Vagina (tissue), 2 donors: ENCODE results near the gene KIAA0232. TPM values are rescaled to one million over a fixed set of nuclear protein-coding genes. Genes with fewer than 3 reads are reported as not detected.
A peak's percentile ranks its signal among the peaks of the same experiment; 100 is the strongest.

Experiments used
- DNase-seq, 2 donors: peaks; one replicate each; pipeline ENCODE4 v3.0.0-alpha.2; 2017; ENCODE audit errors: extremely low spot score in 2 of 2
- H3K27ac ChIP-seq: fragments of 200-600 bp; sonication (generic); one replicate; pipeline ENCODE4 v1.5.1; 2019
- H3K27me3 ChIP-seq: fragments of 200-600 bp; sonication (generic); one replicate; pipeline ENCODE4 v1.5.1; 2019
- H3K36me3 ChIP-seq, 2 donors: fragments of 200-600 bp; sonication (generic); one replicate each; pipeline ENCODE4 v1.5.1; 2017 to 2019
- H3K4me1 ChIP-seq: fragments of 200-600 bp; sonication (generic); one replicate; pipeline ENCODE4 v1.5.1; 2019
- H3K4me3 ChIP-seq, 2 donors: fragments of 200-600 bp; sonication (generic); 1 replicate in 1 of 2; 2 replicates in 1 of 2; pipeline ENCODE4 v1.5.1; 2016 to 2019
- H3K9me3 ChIP-seq: fragments of 200-600 bp; sonication (generic); one replicate; pipeline ENCODE4 v1.5.1; 2019
- POLR2A ChIP-seq, 2 donors: fragments of 450-650 bp; IDR thresholded peaks; one replicate each; pipeline ENCODE4 v1.6.1; 2017; ENCODE audit warnings: antibody characterized with exemption in 2 of 2, mild to moderate bottlenecking in 2 of 2, moderate library complexity in 2 of 2
- POLR2AphosphoS5 ChIP-seq, 2 donors: sonication (generic); formaldehyde crosslinking; IDR thresholded peaks; one replicate each; pipeline ENCODE4 v1.9.0; 2017; ENCODE audit warnings: antibody characterized with exemption in 2 of 2, mild to moderate bottlenecking in 2 of 2, low read depth in 1 of 2; ENCODE audit not compliant: insufficient read depth in 1 of 2
- intact Hi-C: fragments of 100-400 bp; cut with DNase I; formaldehyde crosslinking; loops from one replicate; pipeline ENCODE4 v1.15.1; 2023
- total RNA-seq: library from RNA; depleted of rRNA; stranded (reverse); fragments of >200 nt; gene quantifications from one replicate; pipeline ENCODE4 v1.2.3, GENCODE V29; 2016
- TF ChIP-seq, protein P1 (sequence below), 3 experiments: fragments of 450-650 bp in 2 of 3; fragments of 200-600 bp in 1 of 3; sonication (generic) in 1 of 3; IDR thresholded peaks; one replicate each; pipeline ENCODE4 v1.5.1; 2017 to 2019; ENCODE audit warnings: antibody characterized with exemption in 3 of 3, mild to moderate bottlenecking in 2 of 3, moderate library complexity in 2 of 3

KIAA0232 gene
- total RNA-seq, 1 donor from 2014 or later = 29.0 TPM

DNA sequence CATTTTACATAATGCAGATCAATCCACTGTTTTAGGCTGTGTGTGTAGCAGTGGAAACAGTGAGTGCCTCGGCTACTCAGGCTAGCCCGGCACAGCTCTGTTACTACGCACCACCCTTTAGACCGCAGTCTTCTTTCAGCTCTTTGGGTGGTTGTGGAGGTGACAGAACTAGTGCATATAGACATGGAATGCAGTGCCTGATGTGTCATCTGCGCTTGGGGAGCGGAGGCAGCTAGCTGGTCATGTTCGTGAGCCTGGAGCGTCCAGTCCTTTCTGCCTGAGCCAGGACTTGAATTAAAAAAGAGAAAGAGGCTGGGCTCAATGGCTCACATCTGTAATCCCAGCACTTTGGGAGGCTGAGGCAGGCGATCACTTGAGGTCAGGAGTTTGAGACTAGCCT lies 131.9 kb downstream of the KIAA0232 start:
- Histone ChIP-seq H3K9me3 (no peaks in the 10 kb centered on the region), H3K4me3 (no peak overlapping the region), H3K27ac (no peak overlapping the region), H3K4me1 (peaks cover 60% of the 10 kb centered on the region), H3K27me3 (no peaks in the 10 kb centered on the region), H3K36me3 (no peaks in the 10 kb centered on the region)
- TF ChIP-seq POLR2AphosphoS5 (IDR thresholded peaks at IDR 0.05; ENCODE audit: insufficient read depth in 1 of 2, low read depth in 1 of 2) = no peak
- TF ChIP-seq, protein P1, sequence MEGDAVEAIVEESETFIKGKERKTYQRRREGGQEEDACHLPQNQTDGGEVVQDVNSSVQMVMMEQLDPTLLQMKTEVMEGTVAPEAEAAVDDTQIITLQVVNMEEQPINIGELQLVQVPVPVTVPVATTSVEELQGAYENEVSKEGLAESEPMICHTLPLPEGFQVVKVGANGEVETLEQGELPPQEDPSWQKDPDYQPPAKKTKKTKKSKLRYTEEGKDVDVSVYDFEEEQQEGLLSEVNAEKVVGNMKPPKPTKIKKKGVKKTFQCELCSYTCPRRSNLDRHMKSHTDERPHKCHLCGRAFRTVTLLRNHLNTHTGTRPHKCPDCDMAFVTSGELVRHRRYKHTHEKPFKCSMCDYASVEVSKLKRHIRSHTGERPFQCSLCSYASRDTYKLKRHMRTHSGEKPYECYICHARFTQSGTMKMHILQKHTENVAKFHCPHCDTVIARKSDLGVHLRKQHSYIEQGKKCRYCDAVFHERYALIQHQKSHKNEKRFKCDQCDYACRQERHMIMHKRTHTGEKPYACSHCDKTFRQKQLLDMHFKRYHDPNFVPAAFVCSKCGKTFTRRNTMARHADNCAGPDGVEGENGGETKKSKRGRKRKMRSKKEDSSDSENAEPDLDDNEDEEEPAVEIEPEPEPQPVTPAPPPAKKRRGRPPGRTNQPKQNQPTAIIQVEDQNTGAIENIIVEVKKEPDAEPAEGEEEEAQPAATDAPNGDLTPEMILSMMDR (IDR thresholded peaks at IDR 0.05) = no peak
- no peak for TF ChIP-seq POLR2A (IDR thresholded peaks at IDR 0.05)
- intact Hi-C loops = loop anchor here (10.0 kb wide), 1 partner anchor 80 kb away; no protein-coding TSS in a partner anchor
- DNase-seq = no peak

DNA sequence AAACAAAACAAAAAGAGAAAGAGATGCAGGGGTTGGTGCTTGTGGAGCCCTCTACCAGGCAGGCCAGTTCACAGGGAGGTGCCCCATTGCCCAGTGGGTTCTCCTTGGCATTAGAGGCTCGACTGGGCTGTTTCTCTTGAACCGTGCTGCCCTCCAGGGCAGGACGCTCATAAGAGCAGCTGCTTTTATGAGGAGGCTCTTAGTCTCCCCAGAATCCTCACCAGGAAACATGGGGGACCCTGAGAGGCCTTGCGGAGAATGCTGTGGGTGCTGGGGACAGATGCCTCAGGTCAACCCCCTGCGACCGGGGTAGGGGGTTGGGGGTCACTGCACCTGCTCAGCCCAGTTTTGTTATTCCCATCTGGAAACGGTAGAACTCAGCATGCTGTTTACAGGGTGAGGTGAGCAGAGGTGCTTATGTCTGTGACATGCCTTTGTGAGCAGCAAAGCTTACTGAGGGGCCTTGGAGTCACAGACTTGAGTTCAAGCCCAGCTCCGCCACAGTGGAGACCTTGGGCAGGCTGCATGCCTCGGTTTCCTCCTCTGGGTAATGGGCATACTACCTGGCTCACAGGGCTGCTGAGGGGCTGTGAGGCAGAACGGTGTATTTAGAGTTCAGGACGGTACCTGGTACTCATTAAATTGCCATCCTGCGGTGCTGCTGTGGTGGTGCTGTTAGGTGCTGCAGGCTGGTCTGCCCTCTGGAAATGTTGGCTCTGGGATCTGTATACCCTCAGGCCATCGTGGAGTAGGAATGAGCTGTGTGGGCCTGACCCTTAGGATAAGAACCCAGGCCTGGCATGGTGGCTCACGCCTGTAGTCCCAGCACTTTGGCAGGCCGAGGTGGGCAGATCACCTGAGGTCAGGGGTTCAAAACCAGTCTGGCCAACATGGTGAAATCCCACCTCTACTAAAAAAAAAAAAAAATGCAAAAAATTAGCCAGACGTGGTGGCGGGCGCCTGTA lies 132.8 kb downstream of the KIAA0232 start:
- TF ChIP-seq, protein P1 (IDR thresholded peaks at IDR 0.05) = no peak
- Histone ChIP-seq H3K27ac (no peak overlapping the region), H3K36me3 (no peaks in the 10 kb centered on the region), H3K4me1 (peaks cover 57% of the 10 kb centered on the region), H3K4me3 (no peak overlapping the region), H3K9me3 (no peaks in the 10 kb centered on the region), H3K27me3 (no peaks in the 10 kb centered on the region)
- DNase-seq = no peak
- intact Hi-C loops = loop anchor here (10.0 kb wide), 1 partner anchor 79 kb away; no protein-coding TSS in a partner anchor

DNA sequence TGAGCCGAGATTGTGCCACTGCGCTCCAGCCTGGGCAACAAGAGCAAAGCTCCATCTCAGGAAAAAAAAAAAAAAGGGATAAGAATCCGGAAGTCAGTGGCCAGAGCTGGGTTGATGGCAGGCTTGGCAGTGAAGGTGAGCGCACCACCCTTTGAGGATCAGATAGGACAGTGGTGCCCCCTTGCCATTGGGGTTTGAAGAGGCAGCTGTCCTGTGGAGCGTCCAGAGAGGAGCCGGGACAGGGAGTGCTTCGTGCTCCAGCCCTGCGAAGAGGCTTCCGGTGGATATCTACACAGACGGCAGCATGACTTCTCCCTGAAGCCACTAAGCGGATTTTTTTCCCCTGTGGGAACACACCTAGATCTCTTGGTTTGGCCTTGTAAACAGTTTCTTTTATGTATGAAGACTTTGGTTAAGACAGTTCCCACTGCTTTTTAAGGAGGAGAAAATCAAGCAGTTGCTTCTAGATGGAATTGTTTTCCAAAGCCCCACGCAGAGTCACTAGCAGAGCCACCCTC lies 133.6 kb downstream of the KIAA0232 start:
- no peak overlapping the region for H3K27ac ChIP-seq
- no peaks in the 10 kb centered on the region for H3K9me3 ChIP-seq
- intact Hi-C loops = loop anchor here (10.0 kb wide), 1 partner anchor 79 kb away; no protein-coding TSS in a partner anchor
- no peak overlapping the region for H3K4me3 ChIP-seq
- TF ChIP-seq, protein P1 (IDR thresholded peaks at IDR 0.05) = no peak
- peaks cover 49% of the 10 kb centered on the region for H3K4me1 ChIP-seq
- no peaks in the 10 kb centered on the region for H3K36me3 ChIP-seq
- no peak for DNase-seq
- H3K27me3 ChIP-seq = no peaks in the 10 kb centered on the region

DNA sequence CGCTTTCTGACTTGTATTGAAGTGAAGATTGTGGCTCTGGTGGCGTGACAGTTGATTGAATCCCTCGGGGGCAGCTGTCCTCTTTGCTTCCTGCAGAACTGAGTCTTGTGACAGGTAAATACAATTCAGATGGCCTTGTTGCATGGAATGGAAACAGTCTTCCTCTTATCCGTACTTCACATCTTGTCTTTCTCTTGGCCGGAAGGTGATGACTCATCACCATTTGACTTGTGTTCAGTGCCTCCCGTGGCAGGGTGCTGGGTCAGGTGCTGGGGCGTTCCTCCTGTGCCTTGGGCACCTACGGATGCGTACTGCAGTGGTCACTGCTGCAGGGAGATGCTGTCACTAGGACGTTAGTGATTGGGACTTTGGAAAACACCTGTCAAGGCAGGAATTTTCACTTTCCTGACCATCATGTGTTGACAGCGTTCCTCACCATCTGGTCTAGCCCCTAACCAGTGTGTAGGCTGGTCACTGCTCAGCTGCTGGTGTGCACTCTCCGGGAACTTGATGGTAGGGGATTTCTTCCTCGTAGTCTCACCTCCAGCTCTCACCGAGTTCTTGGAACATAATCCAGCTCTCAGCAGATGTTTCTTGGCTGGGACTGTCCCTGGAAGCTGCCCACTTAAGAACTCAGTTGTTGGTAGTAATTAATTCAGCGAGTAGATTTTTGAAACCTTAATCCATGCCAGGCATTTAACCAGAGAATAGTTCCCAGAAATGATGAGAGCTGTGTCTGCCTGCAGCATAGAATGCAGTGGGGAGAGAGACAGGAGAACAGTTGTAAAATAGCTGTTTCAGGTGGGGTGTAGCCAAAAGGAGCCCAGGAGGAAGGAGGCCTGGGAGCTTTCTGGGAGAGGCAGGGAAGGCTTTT lies 134.3 kb downstream of the KIAA0232 start:
- H3K36me3 ChIP-seq = no peaks in the 10 kb centered on the region
- H3K4me3 ChIP-seq = no peak overlapping the region
- intact Hi-C loops = loop anchor here (10.0 kb wide), 1 partner anchor 78 kb away; no protein-coding TSS in a partner anchor
- peaks cover 43% of the 10 kb centered on the region for H3K4me1 ChIP-seq
- H3K9me3 ChIP-seq = no peaks in the 10 kb centered on the region
- H3K27ac ChIP-seq = peak overlapping the region; percentile 72
- TF ChIP-seq, protein P1 (IDR thresholded peaks at IDR 0.05) = no peak
- TF ChIP-seq POLR2AphosphoS5 (IDR thresholded peaks at IDR 0.05; ENCODE audit: insufficient read depth in 1 of 2, low read depth in 1 of 2) (peak; percentile 37 to 79), POLR2A (IDR thresholded peaks at IDR 0.05) (no peak)
- no peak for DNase-seq
- H3K27me3 ChIP-seq = no peaks in the 10 kb centered on the region
